Bone marrow (tissue), 2 donors: Measurements from ENCODE around the gene GPR6.

Experiments used
- DNase-seq, 2 donors: peaks; one replicate each; lab custom pipeline; 2025; lab: John Stamatoyannopoulos, UW

GPR6 gene, protein sequence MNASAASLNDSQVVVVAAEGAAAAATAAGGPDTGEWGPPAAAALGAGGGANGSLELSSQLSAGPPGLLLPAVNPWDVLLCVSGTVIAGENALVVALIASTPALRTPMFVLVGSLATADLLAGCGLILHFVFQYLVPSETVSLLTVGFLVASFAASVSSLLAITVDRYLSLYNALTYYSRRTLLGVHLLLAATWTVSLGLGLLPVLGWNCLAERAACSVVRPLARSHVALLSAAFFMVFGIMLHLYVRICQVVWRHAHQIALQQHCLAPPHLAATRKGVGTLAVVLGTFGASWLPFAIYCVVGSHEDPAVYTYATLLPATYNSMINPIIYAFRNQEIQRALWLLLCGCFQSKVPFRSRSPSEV

GRCh38 chr6:109978174-109979032 is at the start of gene GPR6:
GPR6 (plus strand) TSS chr6:109978311; CDS start chr6:109979113, 802 bp downstream.
- DNase-seq, result no peak

GRCh38 chr6:109934293-109934692 is 43.8 kb upstream of the GPR6 start:
- DNase-seq, result no peak

DNA sequence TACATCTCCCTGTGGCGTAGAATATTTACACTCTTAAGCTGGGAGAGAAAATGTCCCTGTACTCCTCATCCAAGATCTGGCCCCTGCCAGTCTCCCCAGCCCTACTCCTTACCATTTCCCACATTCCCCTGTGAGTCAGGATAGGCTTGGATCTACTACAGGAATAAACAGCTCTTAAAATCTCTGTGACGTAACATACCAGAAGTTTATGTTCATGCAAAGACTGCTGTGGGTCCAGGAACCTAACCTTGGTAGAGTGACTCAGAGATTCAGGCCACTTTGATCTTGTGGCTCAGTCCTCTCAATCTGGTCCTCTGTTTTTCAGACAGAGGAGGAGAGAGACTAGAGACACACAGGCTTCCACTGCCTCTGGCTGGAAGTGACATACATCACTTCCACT is 38.5 kb upstream of the GPR6 start:
- no peak for DNase-seq

DNA sequence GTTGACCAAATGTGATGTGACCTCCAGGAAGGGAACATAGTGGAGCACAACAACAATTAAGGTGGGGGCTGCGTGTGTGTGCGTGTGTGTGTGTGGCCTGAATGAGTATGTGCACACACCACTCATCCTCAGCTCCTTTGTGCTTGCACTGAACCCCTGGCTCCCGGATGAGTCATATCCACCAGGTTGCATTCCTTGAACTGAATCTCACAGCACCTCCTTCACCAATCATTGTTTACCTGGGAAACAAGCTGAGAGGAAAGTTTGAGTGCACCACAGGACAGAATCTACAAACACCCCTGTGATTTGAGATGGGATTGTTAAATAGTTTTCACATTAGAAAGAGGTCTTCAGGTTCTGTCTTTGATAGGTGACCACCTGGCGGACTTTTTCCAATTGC is 33.7 kb upstream of the GPR6 start:
- DNase-seq, result no peak

DNA sequence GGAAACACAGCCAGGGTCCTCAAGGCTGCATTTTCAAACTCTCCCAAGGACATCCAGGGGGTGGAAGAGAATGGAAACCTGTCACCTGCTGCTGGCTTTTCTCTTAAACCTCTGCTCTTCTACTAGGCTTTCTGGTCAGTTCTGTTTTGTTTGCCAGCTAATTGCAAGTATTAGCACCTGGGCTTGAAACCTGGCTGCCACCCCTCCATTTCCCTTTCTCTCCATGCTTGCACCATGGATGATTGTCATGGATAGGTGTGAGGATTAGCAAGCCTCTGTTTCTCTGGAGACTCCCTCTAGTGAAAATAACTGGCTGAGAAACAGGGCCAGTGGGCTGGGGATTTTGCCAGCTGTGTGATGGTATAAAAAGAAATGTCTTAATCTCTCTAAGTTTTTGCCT is 33.0 kb upstream of the GPR6 start:
- DNase-seq, result no peak

GRCh38 chr6:109946979-109947378 is 31.1 kb upstream of the GPR6 start:
- no peak for DNase-seq

DNA sequence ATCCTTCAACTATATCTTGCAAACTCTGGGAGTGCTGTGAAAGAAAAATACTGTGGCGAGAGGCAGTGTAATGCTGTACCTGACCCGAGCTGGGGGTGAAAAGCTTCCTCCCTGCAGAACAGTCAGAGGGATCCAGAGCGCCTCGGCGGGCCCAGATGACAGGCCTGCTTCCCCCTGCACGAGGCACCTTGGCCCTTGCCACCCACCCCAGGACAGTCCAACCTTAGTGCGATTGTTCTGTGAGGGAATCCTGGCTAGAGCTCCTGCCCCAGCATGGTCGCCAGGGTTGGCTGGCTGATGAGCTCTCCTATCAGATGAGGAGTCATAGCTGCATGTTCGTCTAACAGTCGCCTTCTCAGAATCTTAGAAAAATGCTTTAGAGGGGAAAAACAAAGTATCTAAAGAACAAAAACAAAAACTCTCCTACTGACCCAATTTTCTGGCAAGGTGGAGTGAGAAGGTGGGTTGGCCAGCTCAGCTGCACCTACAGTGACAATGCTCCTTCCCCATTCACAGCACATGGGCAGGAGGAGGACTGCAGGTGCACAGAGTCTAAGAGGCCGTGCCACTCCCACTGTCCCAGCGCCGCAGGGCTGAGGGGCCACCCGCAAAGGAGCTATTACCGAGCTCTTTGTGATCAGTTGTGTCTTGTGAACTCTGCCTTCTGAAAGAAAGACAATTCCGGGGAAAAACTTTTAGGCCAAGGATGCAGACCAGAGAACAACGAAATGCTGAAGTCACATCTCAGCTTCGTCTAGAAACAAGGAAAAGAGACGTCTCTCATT is 28.6 kb upstream of the GPR6 start:
- no peak for DNase-seq

GRCh38 chr6:109955491-109955890 is 22.6 kb upstream of the GPR6 start:
- no peak for DNase-seq

GRCh38 chr6:109958626-109959025 is 19.5 kb upstream of the GPR6 start:
- DNase-seq, result no peak

- no peak for DNase-seq
These were observed 16.5 kb upstream of the GPR6 start for GRCh38 chr6:109961611-109962041.

- DNase-seq, result no peak
These were observed 15.8 kb upstream of the GPR6 start for GRCh38 chr6:109962271-109962670.

DNA sequence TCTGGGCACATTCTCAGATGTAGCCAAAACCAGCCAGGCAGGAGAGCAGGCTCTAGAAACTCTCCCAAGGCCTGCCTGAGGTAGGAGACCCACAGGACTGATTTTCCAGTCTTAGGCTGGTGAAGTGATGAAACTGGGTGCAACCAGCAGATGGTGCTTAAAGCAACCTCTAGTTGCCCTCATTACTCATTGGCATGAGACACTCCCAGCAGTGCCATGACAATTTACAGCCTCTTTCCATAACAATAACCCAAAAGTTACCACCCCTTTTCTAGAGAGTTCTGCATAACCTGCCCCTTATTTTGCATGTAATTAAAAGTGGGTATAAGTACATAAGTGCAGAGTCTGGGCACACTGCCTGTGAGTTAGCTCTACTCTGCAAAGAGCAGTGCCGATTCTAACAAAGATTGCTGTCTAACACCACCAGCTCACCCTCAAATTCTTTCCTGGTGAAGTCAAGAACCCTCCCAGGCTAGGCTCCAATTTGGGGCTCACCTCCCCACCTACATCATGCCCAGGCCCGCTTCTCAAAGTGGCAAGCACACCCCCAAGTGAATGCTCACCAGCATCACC is 14.4 kb upstream of the GPR6 start:
- DNase-seq, result no peak

- DNase-seq, result no peak
These were observed 13.2 kb upstream of the GPR6 start for GRCh38 chr6:109964949-109965348.

- DNase-seq, result no peak
These were observed 11.8 kb upstream of the GPR6 start for GRCh38 chr6:109966299-109966698.

DNA sequence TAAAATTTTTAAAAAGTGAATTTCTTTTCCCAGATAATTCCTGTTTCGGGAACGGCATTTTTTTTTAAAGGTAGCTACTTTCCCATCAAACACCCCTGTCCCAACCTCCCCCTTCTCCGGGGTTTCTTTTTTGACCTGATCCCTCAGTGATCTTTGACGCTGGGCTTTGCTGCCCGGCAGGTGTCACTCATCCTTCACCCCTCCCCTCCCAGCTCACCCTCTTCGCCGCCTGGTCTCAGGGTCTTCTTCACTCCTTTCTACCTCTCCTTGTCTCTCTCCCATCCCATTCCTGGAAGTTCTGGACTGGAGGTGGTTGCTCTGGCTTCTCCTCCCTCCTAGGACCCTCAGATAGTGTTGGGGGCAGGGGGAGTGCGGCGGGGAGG is 329 bp upstream of the GPR6 start:
- no peak for DNase-seq

DNA sequence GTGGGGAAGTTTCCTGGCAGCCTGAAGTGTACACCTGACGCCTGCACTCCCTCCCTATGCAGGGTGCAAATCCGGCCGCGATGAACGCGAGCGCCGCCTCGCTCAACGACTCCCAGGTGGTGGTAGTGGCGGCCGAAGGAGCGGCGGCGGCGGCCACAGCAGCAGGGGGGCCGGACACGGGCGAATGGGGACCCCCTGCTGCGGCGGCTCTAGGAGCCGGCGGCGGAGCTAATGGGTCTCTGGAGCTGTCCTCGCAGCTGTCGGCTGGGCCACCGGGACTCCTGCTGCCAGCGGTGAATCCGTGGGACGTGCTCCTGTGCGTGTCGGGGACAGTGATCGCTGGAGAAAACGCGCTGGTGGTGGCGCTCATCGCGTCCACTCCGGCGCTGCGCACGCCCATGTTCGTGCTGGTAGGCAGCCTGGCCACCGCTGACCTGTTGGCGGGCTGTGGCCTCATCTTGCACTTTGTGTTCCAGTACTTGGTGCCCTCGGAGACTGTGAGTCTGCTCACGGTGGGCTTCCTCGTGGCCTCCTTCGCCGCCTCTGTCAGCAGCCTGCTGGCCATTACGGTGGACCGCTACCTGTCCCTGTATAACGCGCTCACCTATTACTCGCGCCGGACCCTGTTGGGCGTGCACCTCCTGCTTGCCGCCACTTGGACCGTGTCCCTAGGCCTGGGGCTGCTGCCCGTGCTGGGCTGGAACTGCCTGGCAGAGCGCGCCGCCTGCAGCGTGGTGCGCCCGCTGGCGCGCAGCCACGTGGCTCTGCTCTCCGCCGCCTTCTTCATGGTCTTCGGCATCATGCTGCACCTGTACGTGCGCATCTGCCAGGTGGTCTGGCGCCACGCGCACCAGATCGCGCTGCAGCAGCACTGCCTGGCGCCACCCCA is 1.2 kb downstream of the GPR6 start:
- DNase-seq, result no peak

DNA sequence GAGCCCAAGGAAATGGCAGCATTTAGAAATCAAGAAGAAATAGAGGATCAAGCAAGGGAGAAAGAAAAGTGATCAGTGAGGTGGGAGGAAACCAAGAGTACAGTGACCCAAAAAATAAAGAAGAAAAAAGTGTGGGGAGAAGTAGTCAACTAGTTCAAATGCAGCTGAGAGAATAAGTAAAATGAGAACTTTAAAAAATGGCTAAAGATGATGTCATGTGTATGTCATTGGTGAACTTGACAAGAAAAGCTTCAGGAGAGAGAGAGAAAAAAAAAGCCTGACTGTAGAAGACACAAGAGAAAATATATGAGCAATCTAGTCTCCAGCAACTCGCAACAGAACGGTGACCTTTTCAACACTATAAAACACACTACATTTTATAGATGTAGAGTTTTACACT is 6.3 kb downstream of the GPR6 start:
- DNase-seq, result no peak

DNA sequence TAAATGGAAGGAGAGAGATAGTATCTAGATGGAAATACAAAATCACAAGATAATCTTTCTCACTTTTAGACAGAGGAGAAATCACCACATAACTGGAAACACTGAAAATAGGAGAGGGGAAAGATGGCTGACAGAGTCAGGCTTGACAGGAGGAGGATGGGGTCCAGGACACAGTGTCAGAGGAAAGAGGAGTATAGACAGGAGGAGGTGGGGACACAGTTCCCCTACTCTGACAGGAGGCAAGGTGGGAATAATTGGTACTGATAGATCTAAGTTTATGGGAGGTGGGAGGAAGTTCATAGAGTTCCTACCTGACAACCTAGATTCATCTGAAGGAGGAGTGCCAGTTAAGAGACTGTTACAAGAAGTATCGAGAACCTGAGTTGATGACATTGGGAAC is 9.1 kb downstream of the GPR6 start:
- DNase-seq, result no peak

- DNase-seq, result no peak
These were observed 13.3 kb downstream of the GPR6 start for GRCh38 chr6:109991201-109992101.

DNA sequence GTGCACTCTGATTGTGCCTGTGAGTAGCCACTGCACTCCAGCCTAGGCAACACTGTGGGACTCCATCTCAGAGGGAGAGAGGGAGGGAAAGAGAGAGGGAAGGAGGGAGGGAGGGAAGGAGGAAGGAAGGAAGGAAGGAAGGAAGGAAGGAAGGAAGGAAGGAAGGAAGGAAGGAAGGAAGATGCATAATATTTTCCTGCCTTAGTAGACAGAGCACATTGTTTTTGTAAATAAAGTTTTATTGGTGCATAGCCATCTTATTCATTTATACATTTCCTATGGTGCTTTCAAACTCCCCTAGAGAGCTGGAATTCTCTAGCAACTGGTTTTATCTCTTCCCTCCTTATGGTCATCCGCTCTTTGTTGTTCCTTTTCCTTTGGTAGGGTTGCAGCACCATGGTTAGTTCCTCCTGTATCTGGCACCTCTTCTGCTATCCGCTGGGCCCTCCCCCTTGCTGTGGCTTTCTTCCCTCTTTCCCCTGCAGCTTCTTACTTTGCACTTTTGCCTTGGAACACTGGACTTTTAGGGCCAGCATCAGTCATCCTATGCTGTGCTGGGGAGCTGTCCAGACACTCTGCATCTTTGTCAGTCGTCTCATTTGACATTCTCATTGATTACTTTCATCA is 20.2 kb downstream of the GPR6 start:
- no peak for DNase-seq
